ENCODE measurements around the gene ASPRV1. TPM values are rescaled to one million over a fixed set of nuclear protein-coding genes. Genes with fewer than 3 reads are reported as not detected.
"Not testable (repeated sequence)": the region's sequence is repeated elsewhere in the genome, so short reads cannot be mapped to it uniquely, and the experiment has no call there.

The ASPRV1 gene
- total RNA-seq, 1 donor from 2014 or later, result 1.7 TPM

DNA sequence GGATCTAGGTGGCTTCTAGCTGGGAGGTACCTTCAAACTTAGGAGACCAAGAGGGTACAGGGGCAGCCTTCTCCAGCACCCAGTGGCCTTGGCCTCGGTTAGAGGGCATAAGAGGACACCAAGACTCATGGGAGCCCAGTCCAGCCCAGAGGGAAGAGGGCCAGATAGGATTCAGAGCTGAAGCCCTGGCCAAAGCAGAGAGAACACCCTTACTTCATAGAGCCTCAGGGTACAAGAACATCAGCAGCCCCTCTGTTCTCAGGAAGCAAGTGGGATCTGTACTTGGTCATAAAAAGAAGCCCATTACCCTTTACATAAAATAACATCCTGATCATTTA is 45.0 kb upstream of the ASPRV1 start:
- H3K36me3 Mint-ChIP-seq (ENCODE audit: low read depth), result no peaks in the 10 kb centered on the region
- TF ChIP-seq, protein P1, sequence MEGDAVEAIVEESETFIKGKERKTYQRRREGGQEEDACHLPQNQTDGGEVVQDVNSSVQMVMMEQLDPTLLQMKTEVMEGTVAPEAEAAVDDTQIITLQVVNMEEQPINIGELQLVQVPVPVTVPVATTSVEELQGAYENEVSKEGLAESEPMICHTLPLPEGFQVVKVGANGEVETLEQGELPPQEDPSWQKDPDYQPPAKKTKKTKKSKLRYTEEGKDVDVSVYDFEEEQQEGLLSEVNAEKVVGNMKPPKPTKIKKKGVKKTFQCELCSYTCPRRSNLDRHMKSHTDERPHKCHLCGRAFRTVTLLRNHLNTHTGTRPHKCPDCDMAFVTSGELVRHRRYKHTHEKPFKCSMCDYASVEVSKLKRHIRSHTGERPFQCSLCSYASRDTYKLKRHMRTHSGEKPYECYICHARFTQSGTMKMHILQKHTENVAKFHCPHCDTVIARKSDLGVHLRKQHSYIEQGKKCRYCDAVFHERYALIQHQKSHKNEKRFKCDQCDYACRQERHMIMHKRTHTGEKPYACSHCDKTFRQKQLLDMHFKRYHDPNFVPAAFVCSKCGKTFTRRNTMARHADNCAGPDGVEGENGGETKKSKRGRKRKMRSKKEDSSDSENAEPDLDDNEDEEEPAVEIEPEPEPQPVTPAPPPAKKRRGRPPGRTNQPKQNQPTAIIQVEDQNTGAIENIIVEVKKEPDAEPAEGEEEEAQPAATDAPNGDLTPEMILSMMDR (conservative IDR thresholded peaks at IDR 0.05), result no peak
- no peaks in the 10 kb centered on the region for H3K4me1 Mint-ChIP-seq
- H3K4me3 Mint-ChIP-seq, result no peak overlapping the region
- DNase-seq (ENCODE audit: low read depth, low spot score), result no peak
- no peaks in the 10 kb centered on the region for H3K27me3 Mint-ChIP-seq (ENCODE audit: low read depth)
- no peak overlapping the region for H3K27ac Mint-ChIP-seq (ENCODE audit: unreplicated experiment)
- no peaks in the 10 kb centered on the region for H3K9me3 Mint-ChIP-seq

DNA sequence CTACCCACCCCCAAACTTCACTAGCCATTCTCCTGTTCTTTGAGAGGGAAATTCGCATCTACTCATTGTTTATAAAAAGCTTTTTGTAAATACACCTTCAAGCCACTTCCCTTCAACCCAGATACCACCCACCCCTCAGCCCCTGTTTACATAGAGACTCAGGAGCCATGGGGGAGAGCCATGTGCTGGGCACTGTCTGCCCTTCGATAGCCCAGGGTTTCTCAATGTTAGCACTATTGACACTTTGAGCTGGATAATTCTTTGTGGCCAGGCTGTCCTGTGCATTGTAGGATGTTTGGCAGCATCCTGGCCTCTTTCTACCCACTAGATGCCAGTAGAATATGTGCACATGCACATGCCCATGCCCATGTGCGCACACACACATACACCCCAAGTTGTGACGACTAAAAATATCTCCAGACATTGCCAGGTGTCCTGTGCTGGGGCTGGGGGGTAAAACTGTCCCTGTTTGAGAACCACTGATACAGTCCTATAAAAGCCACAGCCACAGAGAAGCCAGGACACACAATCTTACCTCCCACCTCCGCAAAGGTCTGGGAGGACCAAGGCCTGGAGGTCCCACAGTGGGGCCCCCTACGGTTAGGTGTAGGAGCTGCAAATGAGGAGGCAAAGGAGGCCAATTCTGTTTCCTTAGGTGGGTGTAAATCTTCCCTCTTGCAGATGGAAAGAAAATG is 44.5 kb upstream of the ASPRV1 start:
- Mint-ChIP-seq H3K36me3 (ENCODE audit: low read depth) (no peaks in the 10 kb centered on the region), H3K27ac (ENCODE audit: unreplicated experiment) (no peak overlapping the region), H3K4me3 (no peak overlapping the region), H3K9me3 (no peaks in the 10 kb centered on the region), H3K27me3 (ENCODE audit: low read depth) (no peaks in the 10 kb centered on the region), H3K4me1 (no peaks in the 10 kb centered on the region)
- TF ChIP-seq, protein P1 (conservative IDR thresholded peaks at IDR 0.05), result no peak
- no peak for DNase-seq (ENCODE audit: low read depth, low spot score)

GRCh38 chr2:70005216-70005615 is 43.8 kb upstream of the ASPRV1 start:
- Mint-ChIP-seq H3K4me3 (no peak overlapping the region), H3K27me3 (ENCODE audit: low read depth) (no peaks in the 10 kb centered on the region), H3K9me3 (no peaks in the 10 kb centered on the region), H3K4me1 (no peaks in the 10 kb centered on the region), H3K36me3 (ENCODE audit: low read depth) (no peaks in the 10 kb centered on the region), H3K27ac (ENCODE audit: unreplicated experiment) (no peak overlapping the region)
- TF ChIP-seq, protein P1 (conservative IDR thresholded peaks at IDR 0.05), result no peak
- no peak for DNase-seq (ENCODE audit: low read depth, low spot score)

GRCh38 chr2:70003093-70003830 is 41.8 kb upstream of the ASPRV1 start:
- no peaks in the 10 kb centered on the region for H3K36me3 Mint-ChIP-seq (ENCODE audit: low read depth)
- no peaks in the 10 kb centered on the region for H3K4me1 Mint-ChIP-seq
- TF ChIP-seq, protein P1 (conservative IDR thresholded peaks at IDR 0.05), result no peak
- no peak overlapping the region for H3K4me3 Mint-ChIP-seq
- H3K27me3 Mint-ChIP-seq (ENCODE audit: low read depth), result no peaks in the 10 kb centered on the region
- no peak overlapping the region for H3K27ac Mint-ChIP-seq (ENCODE audit: unreplicated experiment)
- DNase-seq (ENCODE audit: low read depth, low spot score), result no peak
- H3K9me3 Mint-ChIP-seq, result no peaks in the 10 kb centered on the region

GRCh38 chr2:70002241-70002899 is 40.9 kb upstream of the ASPRV1 start:
- H3K27ac Mint-ChIP-seq (ENCODE audit: unreplicated experiment), result no peak overlapping the region
- no peaks in the 10 kb centered on the region for H3K36me3 Mint-ChIP-seq (ENCODE audit: low read depth)
- DNase-seq (ENCODE audit: low read depth, low spot score), result no peak
- H3K4me3 Mint-ChIP-seq, result no peak overlapping the region
- H3K4me1 Mint-ChIP-seq, result no peaks in the 10 kb centered on the region
- no peaks in the 10 kb centered on the region for H3K27me3 Mint-ChIP-seq (ENCODE audit: low read depth)
- no peaks in the 10 kb centered on the region for H3K9me3 Mint-ChIP-seq
- TF ChIP-seq, protein P1 (conservative IDR thresholded peaks at IDR 0.05), result no peak

DNA sequence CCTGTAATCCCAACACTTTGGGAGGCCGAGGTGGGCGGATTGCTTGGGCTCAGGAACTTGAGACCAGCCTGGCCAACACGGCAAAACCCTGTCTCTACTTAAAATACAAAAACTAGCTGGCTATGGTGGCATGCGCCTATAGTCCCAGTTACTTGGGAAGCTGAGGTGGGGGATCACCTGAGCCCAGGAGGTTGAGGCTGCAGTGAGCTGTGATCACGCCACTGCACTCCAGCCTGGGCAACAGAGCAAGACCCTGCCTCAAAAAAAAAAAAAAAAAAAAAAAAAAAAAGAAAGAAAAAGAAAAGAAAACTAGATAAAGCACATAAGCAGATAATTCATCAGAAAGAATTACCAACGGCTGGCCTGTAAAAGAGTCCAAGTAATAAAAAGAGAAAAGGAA is 39.1 kb upstream of the ASPRV1 start:
- not testable (repeated sequence) for DNase-seq (ENCODE audit: low read depth, low spot score); H3K27ac Mint-ChIP-seq (ENCODE audit: unreplicated experiment); H3K9me3 Mint-ChIP-seq; H3K4me3 Mint-ChIP-seq; H3K27me3 Mint-ChIP-seq (ENCODE audit: low read depth); H3K4me1 Mint-ChIP-seq; H3K36me3 Mint-ChIP-seq (ENCODE audit: low read depth)

Data from neural crest cell (in vitro differentiated cells).